NCI-H526 treated with DMSO at 0.1 percent for 48 hours (cell line): ENCODE measurements around the gene CDHR5.

Source experiments
- DNase-seq: peaks from one replicate; lab custom pipeline; 2025; lab: John Stamatoyannopoulos, UW

Gene CDHR5

GRCh38 chr11:610146-610801, 14.5 kb downstream of the CDHR5 start:
- DNase-seq, result no peak

DNA sequence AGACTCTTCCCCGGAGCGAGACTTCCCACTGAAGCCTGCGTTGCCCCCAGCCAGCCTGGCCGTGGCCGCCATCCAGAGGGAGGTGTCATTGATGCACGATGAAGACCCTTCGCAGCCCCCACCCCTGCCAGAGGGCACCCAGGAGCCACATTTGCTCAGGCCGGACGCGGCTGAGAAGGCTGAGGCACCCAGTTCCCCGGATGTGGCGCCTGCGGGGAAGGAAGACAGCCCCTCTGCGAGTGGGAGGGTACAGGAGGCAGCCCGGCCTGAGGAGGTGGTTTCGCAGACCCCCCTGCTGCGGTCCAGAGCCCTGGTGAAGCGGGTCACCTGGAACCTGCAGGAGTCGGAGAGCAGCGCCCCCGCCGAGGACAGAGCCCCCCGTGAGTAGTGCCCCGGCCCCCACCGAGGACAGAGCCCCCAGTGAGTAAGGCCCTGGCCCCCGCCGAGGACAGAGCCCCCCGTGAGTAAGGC, 15.4 kb downstream of the CDHR5 start:
- no peak for DNase-seq

DNA sequence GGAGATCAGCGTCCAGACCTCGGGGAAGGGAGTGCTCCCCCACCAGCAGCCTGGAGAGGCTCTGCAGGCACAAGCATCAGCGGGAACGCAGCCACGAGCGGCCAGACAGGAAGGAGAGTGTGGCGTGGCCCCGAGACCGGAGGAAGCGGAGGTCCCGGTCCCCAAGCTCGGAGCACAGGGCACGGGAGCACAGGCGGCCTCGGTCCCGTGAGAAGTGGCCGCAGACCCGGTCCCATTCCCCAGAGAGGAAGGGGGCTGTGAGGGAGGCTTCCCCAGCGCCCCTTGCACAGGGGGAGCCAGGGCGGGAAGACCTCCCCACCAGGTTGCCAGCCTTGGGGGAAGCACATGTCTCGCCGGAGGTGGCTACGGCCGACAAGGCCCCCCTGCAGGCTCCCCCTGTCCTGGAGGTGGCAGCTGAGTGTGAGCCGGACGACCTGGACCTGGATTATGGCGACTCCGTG, 15.9 kb downstream of the CDHR5 start:
- DNase-seq, result no peak

- no peak for DNase-seq
Measured at GRCh38 chr11:607971-608659, 16.6 kb downstream of the CDHR5 start.

GRCh38 chr11:607020-607780, 17.6 kb downstream of the CDHR5 start:
- DNase-seq, result no peak

- no peak for DNase-seq
Measured at GRCh38 chr11:606245-606644, 18.5 kb downstream of the CDHR5 start.

DNA sequence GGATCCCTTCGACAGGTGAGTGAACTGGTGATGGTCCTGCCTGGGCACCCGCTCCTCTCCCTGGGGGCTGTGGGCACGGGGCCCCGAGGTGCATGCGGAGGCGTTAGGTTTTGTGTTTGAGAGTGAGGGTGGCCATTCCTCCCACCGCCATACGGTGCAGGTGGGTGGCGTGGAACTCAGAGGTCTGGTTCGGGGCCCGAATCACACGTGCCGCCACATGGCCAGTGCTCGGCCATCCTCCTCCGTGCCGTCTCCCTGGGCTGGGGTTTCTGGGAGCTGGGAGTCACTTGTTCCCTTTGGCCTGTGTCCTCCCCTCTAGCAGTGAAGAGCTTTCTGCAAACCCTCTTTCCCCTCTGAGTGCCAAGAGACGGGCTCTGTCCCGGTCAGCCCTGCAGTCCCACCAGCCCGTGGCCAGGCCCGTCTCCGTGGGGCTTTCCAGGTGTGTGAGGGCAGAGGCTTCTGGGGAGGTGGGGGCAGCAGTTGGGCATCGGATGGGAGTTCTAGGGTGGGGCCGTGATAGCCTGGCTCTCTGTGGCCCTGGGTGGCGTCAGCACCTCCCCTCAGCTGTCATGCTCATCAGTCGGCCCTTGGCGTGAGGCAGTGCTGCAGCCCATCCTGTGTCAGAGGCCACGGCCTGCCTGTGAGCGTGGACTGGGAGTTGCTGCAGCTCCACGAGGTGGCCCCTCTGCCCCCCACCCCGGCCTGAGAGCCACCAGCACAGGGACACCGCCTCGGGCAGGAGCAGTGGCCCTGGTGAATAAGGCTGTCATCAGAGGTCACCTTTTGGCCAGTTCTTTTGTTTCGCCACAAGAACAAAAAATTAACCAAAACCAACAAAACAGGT, 19.2 kb downstream of the CDHR5 start:
- DNase-seq, result no peak

GRCh38 chr11:603154-603553, 21.6 kb downstream of the CDHR5 start:
- DNase-seq, result no peak

DNA sequence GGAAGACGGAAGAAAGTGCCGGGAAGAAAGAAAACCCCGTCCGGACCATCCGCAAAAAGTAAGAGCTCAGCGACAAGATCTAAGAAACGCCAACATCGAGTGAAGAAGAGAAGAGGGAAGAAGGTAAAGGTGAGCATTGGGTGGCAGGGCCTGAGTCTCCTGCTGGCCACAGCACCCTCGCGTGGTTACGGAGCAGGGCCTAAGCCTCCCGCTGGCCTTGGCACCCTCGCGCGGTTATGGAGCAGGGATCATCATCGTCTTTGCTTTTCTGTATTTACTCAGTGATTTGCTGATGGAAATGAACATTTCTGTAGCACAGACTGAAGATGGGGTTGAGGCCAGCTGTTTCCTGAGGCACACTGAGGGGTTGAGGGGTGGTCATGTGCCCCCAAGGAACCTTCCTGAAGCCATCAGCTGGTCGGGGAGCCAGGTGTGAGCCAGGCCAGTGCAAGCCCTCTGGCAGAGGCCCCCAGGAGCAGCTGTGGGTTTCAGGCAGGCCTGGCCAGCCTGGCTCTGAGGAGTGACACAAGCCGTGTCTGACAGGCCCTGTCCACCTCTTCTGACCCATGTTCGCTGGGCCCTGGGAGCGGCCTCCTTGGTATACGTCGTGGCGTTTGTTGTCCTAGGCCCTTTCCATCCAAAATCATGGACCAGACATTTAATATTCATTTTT, 23.0 kb downstream of the CDHR5 start:
- DNase-seq, result no peak

GRCh38 chr11:598005-598680, 26.6 kb downstream of the CDHR5 start:
- DNase-seq, result no peak

- DNase-seq, result no peak
Measured at GRCh38 chr11:597166-597725, 27.5 kb downstream of the CDHR5 start.

DNA sequence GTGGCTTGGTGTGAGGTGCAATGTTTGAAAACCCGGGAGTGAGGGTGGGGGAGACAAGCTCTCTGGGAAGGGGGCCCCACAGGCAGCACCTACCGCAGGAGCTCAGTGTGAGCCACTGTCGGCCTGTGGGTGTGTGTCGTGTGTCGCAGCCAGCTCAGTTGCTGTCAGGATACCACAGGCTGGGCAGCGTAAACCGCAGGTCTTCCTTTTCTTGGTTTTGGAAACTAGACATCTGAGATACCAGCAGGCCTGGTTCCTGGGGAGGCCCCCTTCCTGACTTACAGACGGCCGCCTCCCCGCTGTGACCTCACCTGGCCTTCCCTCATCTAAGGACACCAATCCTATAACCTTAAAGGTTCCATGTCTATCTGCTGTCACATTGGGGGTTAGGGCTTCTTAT, 28.4 kb downstream of the CDHR5 start:
- no peak for DNase-seq

- no peak for DNase-seq
Measured at GRCh38 chr11:595400-595799, 29.4 kb downstream of the CDHR5 start.

GRCh38 chr11:593347-593746, 31.4 kb downstream of the CDHR5 start:
- DNase-seq, result no peak

GRCh38 chr11:592918-593317, 31.8 kb downstream of the CDHR5 start:
- no peak for DNase-seq

GRCh38 chr11:592501-592900, 32.3 kb downstream of the CDHR5 start:
- DNase-seq, result no peak

GRCh38 chr11:590997-591396, 33.8 kb downstream of the CDHR5 start:
- DNase-seq, result no peak

GRCh38 chr11:589798-590197, 35.0 kb downstream of the CDHR5 start:
- DNase-seq, result no peak

DNA sequence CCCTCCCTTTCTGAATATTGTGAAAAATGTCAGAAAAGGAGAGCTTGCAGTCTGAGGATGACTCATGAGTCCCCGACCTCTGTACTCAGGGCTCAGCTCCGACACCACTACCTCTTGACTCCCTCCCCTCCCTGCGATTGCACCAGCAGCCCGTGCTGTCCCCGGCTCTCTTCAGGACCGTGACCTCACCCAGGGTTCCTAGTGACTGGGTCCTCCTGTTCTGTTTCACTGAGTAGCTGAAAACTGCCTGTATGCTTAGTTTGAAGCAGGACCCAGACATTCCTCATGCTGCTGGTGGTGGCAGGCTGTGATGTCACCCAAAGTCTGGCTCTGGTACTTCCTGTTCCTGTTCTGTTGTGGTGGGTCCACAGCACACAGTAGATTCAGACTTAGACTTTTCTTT, 36.8 kb downstream of the CDHR5 start:
- DNase-seq, result no peak

- DNase-seq, result no peak
Measured at GRCh38 chr11:587546-587945, 37.2 kb downstream of the CDHR5 start.
